Measurements from ENCODE around the gene TEX52. TPM values are rescaled to one million over a fixed set of nuclear protein-coding genes. Genes with fewer than 3 reads are reported as not detected.

Gene TEX52
- total RNA-seq, 2 experiments from 2014 or later = 0.19 TPM; not detected in 1

GRCh38 chr12:2826036-2826435 is 30.8 kb downstream of the TEX52 start:
- no peaks in the 10 kb centered on the region for H3K27me3 Mint-ChIP-seq
- no peak overlapping the region for H3K27ac Mint-ChIP-seq
- H3K9me3 Mint-ChIP-seq = no peaks in the 10 kb centered on the region
- ChIA-PET POLR2A (no interaction called here), CTCF (interaction anchor here (1.1 kb wide), 1 partner anchor 19 kb away, joined by 3 read pairs; no protein-coding TSS in a partner anchor)
- intact Hi-C loops (cut with micrococcal nuclease) = no loop called here
- H3K4me1 Mint-ChIP-seq (ENCODE audit: low read depth) = no peaks in the 10 kb centered on the region
- DNase-seq = no peak
- peaks cover 52% of the 10 kb centered on the region for H3K36me3 Mint-ChIP-seq
- H3K4me3 Mint-ChIP-seq = no peak overlapping the region

- no peak overlapping the region for H3K4me3 Mint-ChIP-seq
- no peaks in the 10 kb centered on the region for H3K4me1 Mint-ChIP-seq (ENCODE audit: low read depth)
- ChIA-PET CTCF (interaction anchor here (0.6 kb wide), 1 partner anchor 39 kb away, joined by 5 read pairs; no protein-coding TSS in a partner anchor), POLR2A (no interaction called here)
- DNase-seq = no peak
- H3K36me3 Mint-ChIP-seq = peaks cover 53% of the 10 kb centered on the region
- no peak overlapping the region for H3K27ac Mint-ChIP-seq
- H3K9me3 Mint-ChIP-seq = no peaks in the 10 kb centered on the region
- intact Hi-C loops (cut with micrococcal nuclease) = no loop called here
- H3K27me3 Mint-ChIP-seq = no peaks in the 10 kb centered on the region
These were observed 31.7 kb downstream of the TEX52 start for GRCh38 chr12:2825132-2825531.

GRCh38 chr12:2824541-2824940 is 32.3 kb downstream of the TEX52 start:
- no peak for DNase-seq
- H3K27me3 Mint-ChIP-seq = no peaks in the 10 kb centered on the region
- H3K9me3 Mint-ChIP-seq = no peaks in the 10 kb centered on the region
- peaks cover 59% of the 10 kb centered on the region for H3K36me3 Mint-ChIP-seq
- POLR2A ChIA-PET = no interaction called here
- no peak overlapping the region for H3K4me3 Mint-ChIP-seq
- CTCF ChIA-PET = no interaction called here
- intact Hi-C loops (cut with micrococcal nuclease) = no loop called here
- H3K27ac Mint-ChIP-seq = no peak overlapping the region
- no peaks in the 10 kb centered on the region for H3K4me1 Mint-ChIP-seq (ENCODE audit: low read depth)

- Mint-ChIP-seq H3K4me1 (ENCODE audit: low read depth) (no peaks in the 10 kb centered on the region), H3K4me3 (no peak overlapping the region), H3K9me3 (no peaks in the 10 kb centered on the region), H3K36me3 (peaks cover 54% of the 10 kb centered on the region), H3K27me3 (no peaks in the 10 kb centered on the region), H3K27ac (no peak overlapping the region)
- intact Hi-C loops (cut with micrococcal nuclease) = no loop called here
- ChIA-PET CTCF (no interaction called here), POLR2A (interaction anchor here (0.6 kb wide), 1 partner anchor 77 kb away, joined by 3 read pairs; no protein-coding TSS in a partner anchor)
- no peak for DNase-seq
These were observed 33.4 kb downstream of the TEX52 start for GRCh38 chr12:2823483-2823882.

GRCh38 chr12:2820432-2820831 is 36.4 kb downstream of the TEX52 start:
- intact Hi-C loops (cut with micrococcal nuclease) = no loop called here
- ChIA-PET POLR2A (no interaction called here), CTCF (no interaction called here)
- no peak for DNase-seq
- Mint-ChIP-seq H3K9me3 (no peaks in the 10 kb centered on the region), H3K36me3 (peaks cover 59% of the 10 kb centered on the region), H3K4me3 (no peak overlapping the region), H3K27ac (no peak overlapping the region), H3K4me1 (ENCODE audit: low read depth) (no peaks in the 10 kb centered on the region), H3K27me3 (no peaks in the 10 kb centered on the region)

GRCh38 chr12:2819810-2820209 is 37.0 kb downstream of the TEX52 start:
- Mint-ChIP-seq H3K27ac (no peak overlapping the region), H3K27me3 (no peaks in the 10 kb centered on the region), H3K4me3 (no peak overlapping the region), H3K4me1 (ENCODE audit: low read depth) (peaks cover 2% of the 10 kb centered on the region), H3K36me3 (peaks cover 56% of the 10 kb centered on the region), H3K9me3 (no peaks in the 10 kb centered on the region)
- CTCF ChIA-PET = interaction anchor here (0.7 kb wide), 1 partner anchor 222 kb away, joined by 9 read pairs; no protein-coding TSS in a partner anchor
- POLR2A ChIA-PET = no interaction called here
- no peak for DNase-seq
- intact Hi-C loops (cut with micrococcal nuclease) = no loop called here

- ChIA-PET CTCF (interaction anchor here (0.8 to 2.1 kb wide), 7 partner anchors 9 to 131 kb away, joined by 3 to 12 read pairs (median 5); partner anchors contain the start of gene FKBP4), POLR2A (interaction anchor here (0.6 kb wide), 1 partner anchor 122 kb away, joined by 6 read pairs; no protein-coding TSS in a partner anchor)
- Mint-ChIP-seq H3K36me3 (peaks cover 19% of the 10 kb centered on the region), H3K4me3 (peak overlapping the region; percentile 99), H3K9me3 (no peaks in the 10 kb centered on the region), H3K27ac (peak overlapping the region; percentile 98), H3K27me3 (no peaks in the 10 kb centered on the region), H3K4me1 (ENCODE audit: low read depth) (peaks cover 19% of the 10 kb centered on the region)
- intact Hi-C loops (cut with micrococcal nuclease) = loop anchor here (1.0 to 5.0 kb wide), 4 partner anchors 63 to 1059 kb away; partner anchors contain the start of genes FOXM1, PARP11 and RHNO1
- peak; percentile 66 for DNase-seq
These were observed 43.3 kb downstream of the TEX52 start for GRCh38 chr12:2813214-2814185.

GRCh38 chr12:2812290-2813213 is 44.3 kb downstream of the TEX52 start, which contains the start of gene ITFG2:
Gene ITFG2, plus strand, starts transcription at chr12:2812668. Its CDS starts 93 bp downstream, at chr12:2812761.
- no peaks in the 10 kb centered on the region for H3K27me3 Mint-ChIP-seq
- peaks cover 19% of the 10 kb centered on the region for H3K4me1 Mint-ChIP-seq (ENCODE audit: low read depth)
- H3K4me3 Mint-ChIP-seq = peak within 1 kb of the TSS; percentile 99
- intact Hi-C loops (cut with micrococcal nuclease) = loop anchor here (1.0 to 5.0 kb wide), 6 partner anchors 18 to 1060 kb away; partner anchors contain the start of genes FKBP4, FOXM1, PARP11 and RHNO1
- H3K9me3 Mint-ChIP-seq = no peaks in the 10 kb centered on the region
- ChIA-PET CTCF (interaction anchor here (1.2 to 2.1 kb wide), 4 partner anchors 14 to 65 kb away, joined by 4 to 12 read pairs (median 7); partner anchors contain the start of gene FKBP4), POLR2A (interaction anchor here (0.6 kb wide), 1 partner anchor 121 kb away, joined by 6 read pairs; no protein-coding TSS in a partner anchor)
- DNase-seq = peak; percentile 98
- peak within 1 kb of the TSS; percentile 98 for H3K27ac Mint-ChIP-seq
- peaks cover 12% of the 10 kb centered on the region for H3K36me3 Mint-ChIP-seq

- Mint-ChIP-seq H3K27me3 (no peaks in the 10 kb centered on the region), H3K4me3 (peak overlapping the region; percentile 40)
These were observed 45.0 kb downstream of the TEX52 start for GRCh38 chr12:2811801-2812200.

GRCh38 chr12:2806700-2807099 is 50.1 kb downstream of the TEX52 start:
- no peak overlapping the region for H3K4me3 Mint-ChIP-seq
- peaks cover 4% of the 10 kb centered on the region for H3K4me1 Mint-ChIP-seq (ENCODE audit: low read depth)
- H3K9me3 Mint-ChIP-seq = no peaks in the 10 kb centered on the region
- H3K36me3 Mint-ChIP-seq = peaks cover 22% of the 10 kb centered on the region
- ChIA-PET POLR2A (no interaction called here), CTCF (no interaction called here)
- intact Hi-C loops (cut with micrococcal nuclease) = no loop called here
- no peak overlapping the region for H3K27ac Mint-ChIP-seq
- no peaks in the 10 kb centered on the region for H3K27me3 Mint-ChIP-seq
- DNase-seq = no peak

More at GRCh38 chr12:2811801-2812200, 45.0 kb downstream of the TEX52 start:
- intact Hi-C loops (cut with micrococcal nuclease) = loop anchor here (1.0 to 5.0 kb wide), 4 partner anchors 18 to 1060 kb away; partner anchors contain the start of genes FKBP4, FOXM1, PARP11 and RHNO1
- H3K9me3 Mint-ChIP-seq = no peaks in the 10 kb centered on the region
- peaks cover 19% of the 10 kb centered on the region for H3K4me1 Mint-ChIP-seq (ENCODE audit: low read depth)
- ChIA-PET CTCF (no interaction called here), POLR2A (no interaction called here)
- DNase-seq = no peak
- H3K36me3 Mint-ChIP-seq = peaks cover 6% of the 10 kb centered on the region
- H3K27ac Mint-ChIP-seq = peak overlapping the region; percentile 33

GRCh38 chr12:2805143-2805520 is 51.7 kb downstream of the TEX52 start:
- peaks cover 35% of the 10 kb centered on the region for H3K36me3 Mint-ChIP-seq
- H3K9me3 Mint-ChIP-seq = no peaks in the 10 kb centered on the region
- intact Hi-C loops (cut with micrococcal nuclease) = no loop called here
- DNase-seq = no peak
- ChIA-PET CTCF (no interaction called here), POLR2A (interaction anchor here (1.3 kb wide), 1 partner anchor 9 kb away, joined by 4 read pairs; no protein-coding TSS in a partner anchor)
- H3K4me1 Mint-ChIP-seq (ENCODE audit: low read depth) = peaks cover 2% of the 10 kb centered on the region
- no peak overlapping the region for H3K4me3 Mint-ChIP-seq
- no peak overlapping the region for H3K27ac Mint-ChIP-seq
- H3K27me3 Mint-ChIP-seq = no peaks in the 10 kb centered on the region

Data from activated CD4-positive, alpha-beta memory T cell treated with anti-CD3 and anti-CD28 coated beads for 36 hours (primary cell).